ENCODE measurements around the gene SRP72.

- TF ChIP-seq CTCF (IDR thresholded peaks at IDR 0.05; ENCODE audit: insufficient read depth, low read length) (no peak), GABPA (IDR thresholded peaks at IDR 0.05; ENCODE audit: low read depth) (no peak), REST (IDR thresholded peaks at IDR 0.05; ENCODE audit: insufficient replicate concordance, low read depth) (no peak), POLR2AphosphoS5 (IDR thresholded peaks at IDR 0.05; ENCODE audit: low read depth) (peak; percentile 17; the same call in 1 of the 2 replicates), SPI1 (IDR thresholded peaks at IDR 0.05; ENCODE audit: borderline replicate concordance, low read depth) (no peak)
Observed at GRCh38 chr4:56462157-56462556, 5.3 kb upstream of the SRP72 start.

Measured in HL-60 (cell line).